ENCODE measurements around the gene EDAR.

- TF ChIP-seq GATA3 (IDR thresholded peaks at IDR 0.05; ENCODE audit: low read depth, low read length) (no peak), GATA2 (IDR thresholded peaks at IDR 0.05; ENCODE audit: low read depth, low read length) (no peak)
Observed at GRCh38 chr2:109009920-109010610, 21.0 kb upstream of the EDAR start.

All from SH-SY5Y (cell line).